H1 (cell line): ENCODE results near the gene LARP6. TPM values are rescaled to one million over a fixed set of nuclear protein-coding genes. Genes with fewer than 3 reads are reported as not detected.

ENCODE experiments used
- CTCF ChIA-PET: fragments of 300-600 bp; sonication (Branson Sonifier 250); formaldehyde crosslinking; loops from one replicate; lab custom pipeline; 2021; ENCODE audit not compliant: partially characterized antibody; lab: Charles Lee
- POLR2A ChIA-PET: fragments of 300-600 bp; sonication (Branson Sonifier 250); formaldehyde crosslinking; loops from one replicate; lab custom pipeline; 2021; ENCODE audit warnings: inconsistent platforms; ENCODE audit not compliant: partially characterized antibody; lab: Charles Lee
- DNase-seq, 2 experiments: peaks; one replicate each; pipeline versions ENCODE4 v3.0.0 to v3.0.0-alpha.2; 2010 to 2022; ENCODE audit warnings: low spot score in 2 of 2, low read depth in 1 of 2, mixed read lengths in 1 of 2
- FAIRE-seq: peaks from 2 replicates; lab custom pipeline; 2011; peaks lifted over from hg19 to GRCh38; lab: Jason Lieb, UNC
- H2AFZ ChIP-seq: 2 replicates; pipeline ENCODE4 v1.8.1; 2012; ENCODE audit warnings: low read length, inconsistent platforms
- H2AK5ac ChIP-seq: 2 replicates; pipeline ENCODE4 v1.6.1; 2013; ENCODE audit warnings: low read depth, low read length
- H2BK120ac ChIP-seq: replicated peaks from 2 replicates; pipeline ENCODE3; 2013; ENCODE audit warnings: low read depth, low read length, inconsistent platforms
- H2BK12ac ChIP-seq: 2 replicates; pipeline ENCODE4 v1.6.1; 2013; ENCODE audit warnings: low read depth, low read length
- H2BK15ac ChIP-seq: 2 replicates; pipeline ENCODE4 v1.6.1; 2013; ENCODE audit warnings: low read length
- H2BK20ac ChIP-seq: 2 replicates; pipeline ENCODE4 v1.6.1; 2013; ENCODE audit warnings: low read length
- H2BK5ac ChIP-seq: 2 replicates; pipeline ENCODE4 v1.6.1; 2013; ENCODE audit warnings: low read depth, low read length
- H3K14ac ChIP-seq: 2 replicates; pipeline ENCODE4 v1.6.1; 2013; ENCODE audit warnings: inconsistent platforms; ENCODE audit not compliant: insufficient read length
- H3K18ac ChIP-seq: 2 replicates; pipeline ENCODE4 v1.6.1; 2013; ENCODE audit warnings: low read length; ENCODE audit errors: extremely low read depth
- H3K23ac ChIP-seq: 2 replicates; pipeline ENCODE4 v1.6.1; 2013; ENCODE audit warnings: inconsistent platforms; ENCODE audit not compliant: insufficient read length
- H3K23me2 ChIP-seq: 2 replicates; pipeline ENCODE4 v1.6.1; 2013; ENCODE audit warnings: low read depth, low read length
- H3K27ac ChIP-seq: 2 replicates; pipeline ENCODE4 v1.6.1; 2011; ENCODE audit warnings: low read depth, low read length, inconsistent platforms
- H3K27me3 ChIP-seq, 4 experiments: replicated peaks in 1 of 4; 1 replicate in 1 of 4; 2 replicates in 3 of 4; pipeline versions ENCODE4 v1.6.1 to v1.8.1; 2011 to 2013; ENCODE audit warnings: low read length in 3 of 4, mild to moderate bottlenecking in 3 of 4, inconsistent platforms in 2 of 4, mixed read lengths in 2 of 4, moderate library complexity in 1 of 4; ENCODE audit not compliant: control insufficient read depth in 3 of 4, insufficient read depth in 3 of 4; ENCODE audit errors: extremely low read depth in 1 of 4
- H3K36me3 ChIP-seq, 4 experiments: 2 replicates each; pipeline versions ENCODE4 v1.6.1 to v1.8.1; 2011 to 2013; ENCODE audit warnings: mild to moderate bottlenecking in 4 of 4, low read length in 3 of 4, moderate library complexity in 2 of 4, control low read depth in 1 of 4, inconsistent platforms in 1 of 4; ENCODE audit not compliant: insufficient read depth in 4 of 4, control insufficient read depth in 2 of 4
- H3K4ac ChIP-seq: replicated peaks from 2 replicates; pipeline ENCODE3; 2013; ENCODE audit warnings: low read length, low read depth, mixed read lengths, inconsistent platforms; ENCODE audit not compliant: insufficient read length
- H3K4me1 ChIP-seq, 4 experiments: replicated peaks in 1 of 4; 1 replicate in 1 of 4; 2 replicates in 3 of 4; pipeline versions ENCODE4 v1.6.1 to v1.8.1; 2011 to 2013; ENCODE audit warnings: low read length in 3 of 4, inconsistent platforms in 2 of 4, mixed read lengths in 1 of 4; ENCODE audit not compliant: insufficient read depth in 4 of 4, control insufficient read depth in 3 of 4
- H3K4me2 ChIP-seq, 2 experiments: 2 replicates each; pipeline versions ENCODE4 v1.6.1 to v1.8.1; 2011 to 2013; ENCODE audit warnings: low read depth in 2 of 2, low read length in 2 of 2, control low read depth in 1 of 2, inconsistent platforms in 1 of 2, mild to moderate bottlenecking in 1 of 2; ENCODE audit not compliant: insufficient read depth in 1 of 2
- H3K4me3 ChIP-seq, 4 experiments: fragments of 200-600, 300-600 bp in 1 of 4; sonication (generic), shearing (Covaris generic), sonication (Bioruptor Twin) in 1 of 4; 2 replicates each; pipeline versions ENCODE4 v1.5.1 to v1.8.1; 2011 to 2016; ENCODE audit warnings: low read length in 4 of 4, low read depth in 3 of 4, control low read depth in 2 of 4, inconsistent platforms in 2 of 4, mild to moderate bottlenecking in 2 of 4, mixed read lengths in 1 of 4, moderate library complexity in 1 of 4; ENCODE audit not compliant: insufficient read depth in 2 of 4; ENCODE audit errors: extremely low read depth in 1 of 4
- H3K56ac ChIP-seq: replicated peaks from 2 replicates; pipeline ENCODE3; 2013; ENCODE audit warnings: low read depth, mild to moderate bottlenecking, mixed read lengths, low read length, inconsistent platforms; ENCODE audit not compliant: insufficient read length
- H3K79me1 ChIP-seq: 2 replicates; pipeline ENCODE4 v1.6.1; 2013; ENCODE audit warnings: low read depth, low read length, control low read depth
- H3K79me2 ChIP-seq, 2 experiments: 2 replicates each; pipeline versions ENCODE4 v1.6.1 to v1.8.1; 2012 to 2013; ENCODE audit warnings: low read length in 2 of 2, mild to moderate bottlenecking in 2 of 2, inconsistent platforms in 1 of 2; ENCODE audit not compliant: insufficient read depth in 2 of 2, control insufficient read depth in 1 of 2
- H3K9ac ChIP-seq, 4 experiments: replicated peaks in 1 of 4; 1 replicate in 1 of 4; 2 replicates in 3 of 4; pipeline versions ENCODE4 v1.6.1 to v1.8.1; 2011 to 2013; ENCODE audit warnings: low read depth in 3 of 4, low read length in 3 of 4, control low read depth in 2 of 4, mild to moderate bottlenecking in 2 of 4, moderate library complexity in 2 of 4, inconsistent platforms in 1 of 4; ENCODE audit errors: extremely low read depth in 1 of 4
- H3K9me3 ChIP-seq, 2 experiments: 2 replicates each; pipeline versions ENCODE4 v1.6.1 to v1.8.1; 2012 to 2013; ENCODE audit warnings: mild to moderate bottlenecking in 2 of 2, moderate library complexity in 2 of 2, control low read depth in 1 of 2, inconsistent platforms in 1 of 2, low read depth in 1 of 2, low read length in 1 of 2, mixed read lengths in 1 of 2; ENCODE audit not compliant: insufficient read depth in 2 of 2
- H4K20me1 ChIP-seq, 2 experiments: replicated peaks in 1 of 2; 2 replicates each; pipeline versions ENCODE3 to v1.8.1; 2011 to 2013; ENCODE audit warnings: inconsistent platforms in 2 of 2, low read length in 2 of 2, mild to moderate bottlenecking in 1 of 2; ENCODE audit not compliant: insufficient read depth in 2 of 2, control insufficient read depth in 1 of 2
- H4K5ac ChIP-seq: 2 replicates; pipeline ENCODE4 v1.6.1; 2013; ENCODE audit warnings: low read length, low read depth, mixed read lengths, inconsistent platforms; ENCODE audit not compliant: insufficient read length
- H4K8ac ChIP-seq: 2 replicates; pipeline ENCODE4 v1.8.0; 2013; ENCODE audit warnings: mild to moderate bottlenecking, moderate library complexity, low read length, inconsistent platforms; ENCODE audit not compliant: insufficient read depth; ENCODE audit errors: extremely low read depth
- H4K91ac ChIP-seq: replicated peaks from 2 replicates; pipeline ENCODE3; 2013; ENCODE audit warnings: low read length, mixed read lengths, inconsistent platforms; ENCODE audit not compliant: insufficient read length
- JUND ChIP-seq: IDR thresholded peaks from 2 replicates; pipeline ENCODE4 v1.6.1; 2011; ENCODE audit warnings: mild to moderate bottlenecking, improper control_type of control experiment, low read length
- KDM5A ChIP-seq: fragments of 200-600 bp; IDR thresholded peaks from 2 replicates; pipeline ENCODE4 v1.7.1; 2012; ENCODE audit warnings: mild to moderate bottlenecking, low read length, inconsistent platforms, mixed read lengths
- PHF8 ChIP-seq: fragments of 200-600 bp; sonication (generic); conservative IDR thresholded peaks from 2 replicates; pipeline ENCODE4 v1.7.1; 2012; ENCODE audit warnings: low read depth, mild to moderate bottlenecking, inconsistent platforms, low read length, moderate library complexity
- POLR2AphosphoS5 ChIP-seq: IDR thresholded peaks from 2 replicates; pipeline ENCODE4 v1.6.1; 2011; ENCODE audit warnings: low read depth, low read length
- RAD21 ChIP-seq, 2 experiments: IDR thresholded peaks in 1 of 2; conservative IDR thresholded peaks in 1 of 2; 2 replicates each; pipeline ENCODE4 v1.6.1; 2011; ENCODE audit warnings: low read depth in 2 of 2, low read length in 2 of 2, improper control_type of control experiment in 1 of 2, inconsistent platforms in 1 of 2, mild to moderate bottlenecking in 1 of 2, moderate library complexity in 1 of 2
- RBBP5 ChIP-seq: IDR thresholded peaks from 2 replicates; pipeline ENCODE4 v1.7.1; 2012; ENCODE audit warnings: low read depth, mild to moderate bottlenecking, inconsistent platforms, low read length, moderate library complexity, borderline replicate concordance
- RNF2 ChIP-seq: fragments of 200-900, 300-1000 bp; sonication (generic); IDR thresholded peaks from 2 replicates; pipeline ENCODE4 v1.7.1; 2016; ENCODE audit warnings: borderline replicate concordance, low read depth, mild to moderate bottlenecking, antibody characterized with exemption, low read length; ENCODE audit not compliant: poor library complexity, severe bottlenecking; ENCODE audit errors: missing control alignments
- SIN3A ChIP-seq, 2 experiments: IDR thresholded peaks in 1 of 2; conservative IDR thresholded peaks in 1 of 2; 2 replicates each; pipeline ENCODE4 v1.6.1; 2011 to 2012; ENCODE audit warnings: low read length in 2 of 2, improper control_type of control experiment in 1 of 2, low read depth in 1 of 2, mild to moderate bottlenecking in 1 of 2
- WGBS, 2 experiments: shearing (Covaris generic) in 1 of 2; methylation state at CpG; one replicate each; pipeline versions ENCODE4 v1.1.6 to v1.1.7; 2013 to 2015; ENCODE audit warnings: low lambda C conversion rate in 2 of 2, mixed read lengths in 2 of 2, inconsistent platforms in 1 of 2, low coverage in 1 of 2, missing lambda C conversion rate in 1 of 2; ENCODE audit not compliant: insufficient replicate concordance in 2 of 2, insufficient coverage in 1 of 2, insufficient read length in 1 of 2; ENCODE audit errors: extremely low coverage in 1 of 2, missing lambda C conversion rate in 1 of 2; 5-methylcytosine and 5-hydroxymethylcytosine counted together
- polyA plus RNA-seq, 7 experiments: library from polyadenylated mRNA; depleted of rRNA in 3 of 7; stranded (reverse) in 5 of 7; unstranded in 2 of 7; fragments of >200 nt in 5 of 7; fragments of 200-250 nt in 2 of 7; gene quantifications; 1 replicate in 5 of 7; 2 replicates in 1 of 7; 4 replicates in 1 of 7; pipeline versions ENCODE4 v1.2.1 to v1.2.3, GENCODE V29; 2011 to 2013; ENCODE audit warnings: missing spikeins in 2 of 7, mixed read lengths in 2 of 7
- total RNA-seq: library from RNA; stranded (reverse); fragmentation: NEBNext Ultra II Directional; extraction: Animal tissue kit (Norgen Biotek cat#: 25700); gene quantifications from 2 replicates; pipeline ENCODE4 v1.2.1, GENCODE V29; 2021
- TF ChIP-seq, protein P1 (sequence below): IDR thresholded peaks from 2 replicates; pipeline ENCODE4 v1.6.1; 2012; ENCODE audit warnings: low read length, inconsistent platforms

Gene LARP6
- total and polyA plus RNA-seq, 2 of the 8 experiments (the other 6 are each of a cell fraction or from before 2014, with no cell fraction given): 21.0 to 24.7 TPM

DNA sequence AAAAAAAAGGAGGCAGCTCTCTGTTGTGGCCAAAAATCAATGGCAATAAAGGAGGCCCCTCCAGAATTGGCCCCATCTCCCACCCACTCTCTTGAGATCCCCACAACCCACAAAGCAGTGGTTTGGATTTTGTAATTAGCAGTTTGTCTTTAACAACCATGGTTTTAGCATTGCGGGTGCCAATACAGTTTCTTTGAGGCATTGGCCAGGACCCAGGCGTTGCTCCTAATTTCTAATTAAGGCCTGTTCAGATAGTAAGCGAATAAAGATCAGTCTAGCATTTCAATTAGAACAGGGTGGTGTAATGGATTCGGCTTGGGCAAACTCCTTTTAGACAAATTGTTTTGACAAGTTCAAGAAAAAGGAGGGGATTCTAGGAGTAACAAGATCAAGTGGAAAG is 67.0 kb downstream of the LARP6 start:
- no peaks in the 10 kb centered on the region; a peak in 1 of 7 replicates for H3K4me1 ChIP-seq
- no peak for TF ChIP-seq PHF8
- no peak for TF ChIP-seq KDM5A
- no peak for TF ChIP-seq RBBP5
- no peak for TF ChIP-seq RNF2
- TF ChIP-seq RAD21 (IDR thresholded peaks at IDR 0.05 in 1 of 2, conservative IDR thresholded peaks at IDR 0.05 in 1 of 2; ENCODE audit: low read depth in 2 of 2, low read length in 2 of 2): no peak
- TF ChIP-seq POLR2AphosphoS5: no peak
- no peak for TF ChIP-seq SIN3A (conservative IDR thresholded peaks at IDR 0.05 in 1 of 2, IDR thresholded peaks at IDR 0.05 in 1 of 2; ENCODE audit: low read depth in 1 of 2, low read length in 2 of 2)
- TF ChIP-seq JUND: no peak
- TF ChIP-seq, protein P1, sequence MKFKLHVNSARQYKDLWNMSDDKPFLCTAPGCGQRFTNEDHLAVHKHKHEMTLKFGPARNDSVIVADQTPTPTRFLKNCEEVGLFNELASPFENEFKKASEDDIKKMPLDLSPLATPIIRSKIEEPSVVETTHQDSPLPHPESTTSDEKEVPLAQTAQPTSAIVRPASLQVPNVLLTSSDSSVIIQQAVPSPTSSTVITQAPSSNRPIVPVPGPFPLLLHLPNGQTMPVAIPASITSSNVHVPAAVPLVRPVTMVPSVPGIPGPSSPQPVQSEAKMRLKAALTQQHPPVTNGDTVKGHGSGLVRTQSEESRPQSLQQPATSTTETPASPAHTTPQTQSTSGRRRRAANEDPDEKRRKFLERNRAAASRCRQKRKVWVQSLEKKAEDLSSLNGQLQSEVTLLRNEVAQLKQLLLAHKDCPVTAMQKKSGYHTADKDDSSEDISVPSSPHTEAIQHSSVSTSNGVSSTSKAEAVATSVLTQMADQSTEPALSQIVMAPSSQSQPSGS: no peak
- no peak for FAIRE-seq
- H4K20me1 ChIP-seq: no peaks in the 10 kb centered on the region
- H2AFZ ChIP-seq: no peak overlapping the region
- no peak overlapping the region for H3K14ac ChIP-seq
- no peak overlapping the region for H3K27ac ChIP-seq
- no peak overlapping the region for H2BK15ac ChIP-seq
- no peak overlapping the region for H3K18ac ChIP-seq
- no peaks in the 10 kb centered on the region for H3K79me1 ChIP-seq
- no peak for DNase-seq
- H3K27me3 ChIP-seq: no peaks in the 10 kb centered on the region
- no peak overlapping the region for H3K4me3 ChIP-seq
- POLR2A ChIA-PET: no interaction called here
- no peak overlapping the region for H4K8ac ChIP-seq
- no peak overlapping the region for H2BK120ac ChIP-seq
- no peak overlapping the region for H2BK12ac ChIP-seq
- H2AK5ac ChIP-seq: no peak overlapping the region
- H3K9ac ChIP-seq: no peak overlapping the region
- no peak overlapping the region for H2BK20ac ChIP-seq
- H4K91ac ChIP-seq: no peak overlapping the region
- peaks cover 2% of the 10 kb centered on the region; the same call in 1 of the 2 replicates for H3K23me2 ChIP-seq
- no peak overlapping the region for H4K5ac ChIP-seq
- CTCF ChIA-PET: interaction anchor here (1.1 kb wide), 1 partner anchor 14 kb away, joined by 5 read pairs; no protein-coding TSS in a partner anchor
- H3K23ac ChIP-seq: no peak overlapping the region
- no peak overlapping the region for H3K4ac ChIP-seq
- no peak overlapping the region for H3K56ac ChIP-seq
- no peaks in the 10 kb centered on the region for H3K36me3 ChIP-seq
- no peaks in the 10 kb centered on the region for H3K9me3 ChIP-seq
- H2BK5ac ChIP-seq: no peak overlapping the region
- H3K79me2 ChIP-seq: no peaks in the 10 kb centered on the region
- 93% methylated on average over 4 of the region's 4 CpGs; no CpG with 5 or more reads in 1 of the 2 experiments for WGBS, 2 experiments
- no peak overlapping the region for H3K4me2 ChIP-seq
